Measurements from ENCODE around the gene GULP1.

DNA sequence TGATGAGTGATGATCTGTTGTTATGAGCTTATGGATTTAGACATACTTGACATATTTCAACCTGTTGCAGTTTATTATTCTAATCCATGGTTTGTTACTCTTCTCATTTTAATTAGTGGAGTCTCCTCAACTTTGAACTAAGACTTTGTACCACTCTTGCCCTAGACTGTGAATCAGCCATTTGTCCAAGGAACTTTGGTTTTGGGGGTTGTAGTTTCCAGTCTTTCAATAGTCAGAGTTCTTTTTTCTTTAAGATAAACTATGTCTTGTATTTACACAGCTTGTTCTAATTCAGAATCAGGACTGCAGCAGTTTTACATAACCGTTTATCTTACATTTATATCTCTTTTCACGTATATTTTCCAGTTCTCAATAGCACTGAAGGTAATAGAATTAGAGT is 133.6 kb downstream of the GULP1 start:
- TF ChIP-seq, protein P1, sequence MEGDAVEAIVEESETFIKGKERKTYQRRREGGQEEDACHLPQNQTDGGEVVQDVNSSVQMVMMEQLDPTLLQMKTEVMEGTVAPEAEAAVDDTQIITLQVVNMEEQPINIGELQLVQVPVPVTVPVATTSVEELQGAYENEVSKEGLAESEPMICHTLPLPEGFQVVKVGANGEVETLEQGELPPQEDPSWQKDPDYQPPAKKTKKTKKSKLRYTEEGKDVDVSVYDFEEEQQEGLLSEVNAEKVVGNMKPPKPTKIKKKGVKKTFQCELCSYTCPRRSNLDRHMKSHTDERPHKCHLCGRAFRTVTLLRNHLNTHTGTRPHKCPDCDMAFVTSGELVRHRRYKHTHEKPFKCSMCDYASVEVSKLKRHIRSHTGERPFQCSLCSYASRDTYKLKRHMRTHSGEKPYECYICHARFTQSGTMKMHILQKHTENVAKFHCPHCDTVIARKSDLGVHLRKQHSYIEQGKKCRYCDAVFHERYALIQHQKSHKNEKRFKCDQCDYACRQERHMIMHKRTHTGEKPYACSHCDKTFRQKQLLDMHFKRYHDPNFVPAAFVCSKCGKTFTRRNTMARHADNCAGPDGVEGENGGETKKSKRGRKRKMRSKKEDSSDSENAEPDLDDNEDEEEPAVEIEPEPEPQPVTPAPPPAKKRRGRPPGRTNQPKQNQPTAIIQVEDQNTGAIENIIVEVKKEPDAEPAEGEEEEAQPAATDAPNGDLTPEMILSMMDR (IDR thresholded peaks at IDR 0.05; ENCODE audit: poor library complexity, severe bottlenecking) = no peak
- TF ChIP-seq POLR2AphosphoS5 (IDR thresholded peaks at IDR 0.05) = no peak

All from neural cell (in vitro differentiated cells).